ENCODE results near the gene TASL.
"Not testable (repeated sequence)": the region's sequence is repeated elsewhere in the genome, so short reads cannot be mapped to it uniquely, and the experiment has no call there.

TASL gene

GRCh38 chrX:30577362-30577991 is at the start of gene TASL:
TSS of gene TASL (minus strand) at chrX:30577766. CDS start at chrX:30560355, 17,411 bp downstream.
- DNase-seq (ENCODE audit: low read depth in 2 of 2): no peak

- no peak for DNase-seq (ENCODE audit: low read depth in 2 of 2)
Observed at GRCh38 chrX:30626402-30626801, 48.8 kb upstream of the TASL start.

GRCh38 chrX:30622361-30622760 is 44.8 kb upstream of the TASL start:
- no peak for DNase-seq (ENCODE audit: low read depth in 2 of 2)

GRCh38 chrX:30620980-30621618 is 43.5 kb upstream of the TASL start:
- no peak for DNase-seq (ENCODE audit: low read depth in 2 of 2)

GRCh38 chrX:30620125-30620524 is 42.6 kb upstream of the TASL start:
- no peak for DNase-seq (ENCODE audit: low read depth in 2 of 2)

- DNase-seq (ENCODE audit: low read depth in 2 of 2): no peak
Observed at GRCh38 chrX:30618160-30618765, 40.7 kb upstream of the TASL start.

- no peak for DNase-seq (ENCODE audit: low read depth in 2 of 2)
Observed at GRCh38 chrX:30615229-30615628, 37.7 kb upstream of the TASL start.

GRCh38 chrX:30613721-30614120 is 36.2 kb upstream of the TASL start:
- DNase-seq (ENCODE audit: low read depth in 2 of 2): no peak

- DNase-seq (ENCODE audit: low read depth in 2 of 2): no peak
Observed at GRCh38 chrX:30612250-30612655, 34.7 kb upstream of the TASL start.

GRCh38 chrX:30610026-30610425 is 32.5 kb upstream of the TASL start:
- DNase-seq (ENCODE audit: low read depth in 2 of 2): no peak

GRCh38 chrX:30607155-30607554 is 29.6 kb upstream of the TASL start:
- DNase-seq (ENCODE audit: low read depth in 2 of 2): no peak

GRCh38 chrX:30600269-30601176 is 23.0 kb upstream of the TASL start:
- not testable (repeated sequence) for DNase-seq (ENCODE audit: low read depth in 2 of 2)

- no peak for DNase-seq (ENCODE audit: low read depth in 2 of 2)
Observed at GRCh38 chrX:30597216-30598012, 19.8 kb upstream of the TASL start.

GRCh38 chrX:30593440-30594200 is 16.1 kb upstream of the TASL start:
- no peak for DNase-seq (ENCODE audit: low read depth in 2 of 2)

- no peak for DNase-seq (ENCODE audit: low read depth in 2 of 2)
Observed at GRCh38 chrX:30592831-30593230, 15.3 kb upstream of the TASL start.

GRCh38 chrX:30590368-30590767 is 12.8 kb upstream of the TASL start:
- no peak for DNase-seq (ENCODE audit: low read depth in 2 of 2)

- DNase-seq (ENCODE audit: low read depth in 2 of 2): no peak
Observed at GRCh38 chrX:30589146-30589888, 11.8 kb upstream of the TASL start.

GRCh38 chrX:30586516-30586915 is 8.9 kb upstream of the TASL start:
- DNase-seq (ENCODE audit: low read depth in 2 of 2): no peak

- no peak for DNase-seq (ENCODE audit: low read depth in 2 of 2)
Observed at GRCh38 chrX:30582664-30583063, 5.1 kb upstream of the TASL start.

- no peak for DNase-seq (ENCODE audit: low read depth in 2 of 2)
Observed at GRCh38 chrX:30580641-30581040, 3.1 kb upstream of the TASL start.

Data from stimulated activated CD8-positive, alpha-beta memory T cell treated with anti-CD3 and anti-CD28 coated beads, Interleukin-15, amount 100 ng/mL, for 4 hours (primary cell).